ENCODE results near the gene NEK1.
A peak's percentile ranks its signal among the peaks of the same experiment; 100 is the strongest.

NEK1 gene

GRCh38 chr4:169416461-169416860 is 195.9 kb downstream of the NEK1 start:
- no peak for DNase-seq (ENCODE audit: low spot score)
- in situ Hi-C loops (cut with MboI; ENCODE audit: low pct_unique_long_range_greater_than_20kb, low sequenced_read_pairs, unreplicated experiment): no loop called here
- TF ChIP-seq, protein P1, sequence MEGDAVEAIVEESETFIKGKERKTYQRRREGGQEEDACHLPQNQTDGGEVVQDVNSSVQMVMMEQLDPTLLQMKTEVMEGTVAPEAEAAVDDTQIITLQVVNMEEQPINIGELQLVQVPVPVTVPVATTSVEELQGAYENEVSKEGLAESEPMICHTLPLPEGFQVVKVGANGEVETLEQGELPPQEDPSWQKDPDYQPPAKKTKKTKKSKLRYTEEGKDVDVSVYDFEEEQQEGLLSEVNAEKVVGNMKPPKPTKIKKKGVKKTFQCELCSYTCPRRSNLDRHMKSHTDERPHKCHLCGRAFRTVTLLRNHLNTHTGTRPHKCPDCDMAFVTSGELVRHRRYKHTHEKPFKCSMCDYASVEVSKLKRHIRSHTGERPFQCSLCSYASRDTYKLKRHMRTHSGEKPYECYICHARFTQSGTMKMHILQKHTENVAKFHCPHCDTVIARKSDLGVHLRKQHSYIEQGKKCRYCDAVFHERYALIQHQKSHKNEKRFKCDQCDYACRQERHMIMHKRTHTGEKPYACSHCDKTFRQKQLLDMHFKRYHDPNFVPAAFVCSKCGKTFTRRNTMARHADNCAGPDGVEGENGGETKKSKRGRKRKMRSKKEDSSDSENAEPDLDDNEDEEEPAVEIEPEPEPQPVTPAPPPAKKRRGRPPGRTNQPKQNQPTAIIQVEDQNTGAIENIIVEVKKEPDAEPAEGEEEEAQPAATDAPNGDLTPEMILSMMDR (IDR thresholded peaks at IDR 0.05; ENCODE audit: extremely low read depth, insufficient read depth, missing control alignments): no peak

DNA sequence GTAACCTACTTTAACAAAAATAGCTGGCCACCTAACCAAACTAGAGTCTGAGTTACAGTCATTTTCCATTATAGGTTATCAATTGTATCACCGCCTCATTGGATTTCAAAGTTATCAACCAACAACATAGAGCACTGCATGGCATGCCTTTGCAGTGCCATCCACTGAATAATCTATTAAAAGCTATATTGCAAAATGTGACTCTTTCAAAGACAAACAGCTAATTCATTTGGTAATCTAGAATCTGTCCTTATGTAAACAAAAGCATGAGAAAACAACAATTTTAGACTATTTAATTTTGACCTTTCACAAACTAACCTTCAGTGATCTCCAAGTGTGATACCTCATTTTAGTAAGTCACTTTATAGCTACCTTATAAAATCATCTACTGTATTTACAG is 197.5 kb downstream of the NEK1 start:
- in situ Hi-C loops (cut with MboI; ENCODE audit: low pct_unique_long_range_greater_than_20kb, low sequenced_read_pairs, unreplicated experiment): no loop called here

DNA sequence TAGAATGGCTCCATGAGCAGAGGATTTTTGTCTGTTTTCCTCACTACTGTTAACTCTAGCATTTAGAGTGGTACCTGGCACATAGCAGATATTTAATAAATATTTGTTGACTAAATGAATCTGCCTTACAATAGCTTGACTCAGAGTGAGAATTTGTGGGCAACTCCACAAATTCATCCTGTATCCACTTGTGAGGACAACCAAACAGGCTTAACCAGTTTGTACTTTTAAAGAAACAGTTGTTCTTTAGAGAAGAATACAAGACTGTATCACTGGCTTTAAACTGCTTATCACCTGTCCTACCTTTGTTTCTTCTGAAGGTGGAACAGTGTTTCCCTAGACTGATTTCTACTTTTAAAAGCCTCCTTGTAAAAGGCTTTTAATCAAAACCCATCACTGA is 200.3 kb downstream of the NEK1 start:
- TF ChIP-seq, protein P1 (IDR thresholded peaks at IDR 0.05; ENCODE audit: extremely low read depth, insufficient read depth, missing control alignments): no peak

More for the DNA sequence above, 197.5 kb downstream of the NEK1 start:
- TF ChIP-seq, protein P1 (IDR thresholded peaks at IDR 0.05; ENCODE audit: extremely low read depth, insufficient read depth, missing control alignments): no peak
- no peak for DNase-seq (ENCODE audit: low spot score)

GRCh38 chr4:169410839-169411770 is 201.3 kb downstream of the NEK1 start:
- in situ Hi-C loops (cut with MboI; ENCODE audit: low pct_unique_long_range_greater_than_20kb, low sequenced_read_pairs, unreplicated experiment): no loop called here
- TF ChIP-seq, protein P1 (IDR thresholded peaks at IDR 0.05; ENCODE audit: extremely low read depth, insufficient read depth, missing control alignments): no peak
- DNase-seq (ENCODE audit: low spot score): peak; percentile 38

More for the DNA sequence above, 200.3 kb downstream of the NEK1 start:
- in situ Hi-C loops (cut with MboI; ENCODE audit: low pct_unique_long_range_greater_than_20kb, low sequenced_read_pairs, unreplicated experiment): no loop called here
- DNase-seq (ENCODE audit: low spot score): no peak

GRCh38 chr4:169407217-169407845 is 205.1 kb downstream of the NEK1 start:
- TF ChIP-seq, protein P1 (IDR thresholded peaks at IDR 0.05; ENCODE audit: extremely low read depth, insufficient read depth, missing control alignments): no peak
- in situ Hi-C loops (cut with MboI; ENCODE audit: low pct_unique_long_range_greater_than_20kb, low sequenced_read_pairs, unreplicated experiment): no loop called here
- DNase-seq (ENCODE audit: low spot score): no peak

DNA sequence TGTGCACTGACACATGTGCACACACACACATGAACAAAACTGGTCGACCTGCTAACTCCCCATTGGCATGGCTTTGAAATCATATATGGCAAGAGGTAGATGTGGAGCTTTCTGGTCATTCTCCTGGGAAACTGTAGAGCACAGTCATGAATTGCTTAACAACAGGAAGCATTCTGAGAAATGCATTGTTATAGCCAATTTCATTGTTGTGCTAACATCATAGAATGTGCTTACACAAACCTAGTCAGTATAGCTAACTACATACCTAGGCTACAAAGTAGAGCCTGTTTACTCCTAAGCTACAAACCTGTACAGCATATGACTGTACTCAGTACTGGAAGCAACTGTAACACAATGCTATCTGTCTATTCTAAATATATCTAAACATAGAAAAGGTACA is 207.4 kb downstream of the NEK1 start:
- DNase-seq (ENCODE audit: low spot score): no peak
- in situ Hi-C loops (cut with MboI; ENCODE audit: low pct_unique_long_range_greater_than_20kb, low sequenced_read_pairs, unreplicated experiment): no loop called here
- TF ChIP-seq, protein P1 (IDR thresholded peaks at IDR 0.05; ENCODE audit: extremely low read depth, insufficient read depth, missing control alignments): no peak
